NCI-H774 (cell line): Measurements from ENCODE around the gene ANXA11.

Experiments used
- DNase-seq: peaks from one replicate; lab custom pipeline; 2025; lab: John Stamatoyannopoulos, UW

The ANXA11 gene

GRCh38 chr10:80165173-80165572 is 40.2 kb downstream of the ANXA11 start:
- no peak for DNase-seq

- DNase-seq: no peak
Observed at GRCh38 chr10:80164596-80164995, 40.7 kb downstream of the ANXA11 start.

GRCh38 chr10:80163741-80164341 is 41.5 kb downstream of the ANXA11 start:
- no peak for DNase-seq

GRCh38 chr10:80161321-80162083 is 43.8 kb downstream of the ANXA11 start:
- no peak for DNase-seq

DNA sequence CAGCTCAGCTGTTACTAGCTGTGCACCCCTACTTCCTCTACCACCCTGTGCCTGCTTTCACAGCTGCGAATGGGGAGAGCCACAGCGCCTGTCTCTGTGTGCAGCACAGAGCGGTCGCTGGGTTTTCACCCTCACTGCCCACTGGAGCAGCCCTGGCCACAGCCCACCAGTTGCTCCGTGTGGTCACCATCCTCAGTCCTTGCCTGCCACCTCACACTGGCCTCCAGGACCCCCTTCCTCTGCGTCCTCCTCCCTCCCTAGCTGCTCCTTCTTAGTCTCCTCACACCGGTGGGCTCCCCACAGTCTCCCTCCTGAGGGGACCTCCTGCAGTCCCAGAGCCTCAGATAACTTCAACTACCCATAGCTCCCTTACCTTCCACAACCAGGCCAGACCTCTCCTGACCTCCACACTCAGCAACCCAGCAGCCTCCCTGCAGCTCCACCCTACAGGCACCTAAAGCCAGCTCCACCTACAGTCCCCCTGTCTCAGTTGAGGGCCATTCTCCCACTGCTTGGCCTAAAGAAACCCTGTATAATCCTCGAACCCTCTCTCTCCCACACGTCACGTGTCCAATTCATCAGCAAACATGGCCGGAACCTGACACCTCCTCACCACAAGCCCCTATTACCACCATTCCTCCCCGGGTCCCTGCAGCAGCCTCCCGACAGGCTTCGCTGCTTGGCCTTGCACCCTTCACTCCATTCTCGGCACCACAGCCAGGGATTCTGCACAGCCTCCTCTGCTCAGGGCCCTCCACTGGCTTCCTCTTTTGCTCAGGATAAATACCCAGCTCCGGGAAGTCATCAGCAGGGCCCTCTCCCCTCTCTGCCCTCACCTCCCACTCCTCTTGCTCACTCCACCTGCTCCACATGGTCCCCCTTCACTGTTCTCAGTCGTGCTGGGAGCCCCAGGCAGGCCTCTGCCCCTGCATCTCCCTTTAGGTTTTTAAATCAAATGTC is 44.7 kb downstream of the ANXA11 start:
- no peak for DNase-seq

DNA sequence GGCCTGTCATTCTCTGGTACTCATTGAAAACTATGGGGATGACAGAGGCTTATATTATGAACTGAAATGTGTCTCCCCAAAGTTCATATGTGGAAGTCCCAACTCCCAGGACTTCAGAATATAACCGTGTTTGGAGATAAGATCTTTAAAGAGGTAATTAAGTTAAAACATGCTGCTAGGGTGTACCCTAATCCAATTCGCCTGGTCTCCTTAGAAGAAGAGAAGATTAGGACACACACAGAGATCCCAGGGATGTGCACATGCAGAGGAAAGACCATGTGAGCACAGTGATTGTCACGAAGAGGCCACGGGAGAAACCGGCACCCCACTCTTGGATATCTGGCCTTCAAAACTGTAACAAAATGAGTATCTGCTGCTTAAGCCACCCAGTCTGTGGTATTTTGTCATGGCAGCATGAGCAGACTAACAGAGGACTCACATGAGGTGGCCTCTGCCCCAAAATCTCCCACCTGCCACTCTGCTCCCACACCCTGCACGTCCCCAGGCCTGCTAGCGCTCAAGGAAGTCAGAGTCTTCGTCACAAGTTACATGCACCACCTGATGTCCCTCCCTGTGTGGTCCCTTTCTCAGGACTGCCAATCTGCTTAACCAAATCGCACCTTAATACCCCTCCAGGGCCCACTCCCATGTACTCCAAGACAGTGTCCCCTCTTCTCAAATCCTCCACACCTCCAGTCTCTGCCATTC is 46.0 kb downstream of the ANXA11 start:
- DNase-seq: no peak

- no peak for DNase-seq
Observed at GRCh38 chr10:80158598-80159127, 46.7 kb downstream of the ANXA11 start.

DNA sequence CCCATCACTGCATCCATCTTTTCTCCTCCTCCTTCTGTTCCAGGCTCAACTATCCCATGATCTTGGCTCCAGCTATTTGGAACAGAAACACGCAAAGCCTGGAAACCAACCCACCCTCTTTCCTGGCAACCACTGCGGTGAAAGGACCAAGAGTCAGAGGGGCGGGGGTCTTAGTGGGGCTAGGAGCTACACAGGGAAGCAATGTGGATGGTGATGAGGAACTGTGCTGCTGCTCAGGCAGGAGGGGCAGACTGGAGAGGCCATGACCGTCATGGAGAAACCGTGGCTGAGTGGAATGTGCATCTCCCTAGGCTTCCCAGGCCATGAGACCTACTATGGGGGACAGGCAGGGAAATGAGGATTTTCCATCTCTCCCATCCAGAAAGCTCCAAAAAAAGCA is 47.2 kb downstream of the ANXA11 start:
- DNase-seq: no peak

DNA sequence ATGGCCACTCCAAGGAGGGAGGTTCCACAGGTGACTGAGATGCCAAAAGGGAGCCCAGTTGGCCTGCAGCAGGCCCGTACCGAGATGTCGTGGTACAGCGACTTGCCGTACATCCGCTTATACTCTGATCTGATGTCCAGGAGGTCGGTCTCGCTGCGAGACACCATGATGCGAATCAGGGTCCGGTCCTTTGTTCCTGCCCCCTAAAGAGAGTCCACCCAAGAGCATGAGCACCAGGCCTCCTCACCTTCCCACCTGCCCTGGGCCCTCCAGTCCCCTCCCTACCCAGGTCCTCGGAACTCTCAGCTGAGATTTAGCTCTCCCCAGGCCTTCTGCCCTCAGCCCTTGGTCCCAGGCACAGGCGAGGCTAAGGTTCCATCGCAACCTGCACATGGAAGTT is 47.8 kb downstream of the ANXA11 start:
- no peak for DNase-seq

DNA sequence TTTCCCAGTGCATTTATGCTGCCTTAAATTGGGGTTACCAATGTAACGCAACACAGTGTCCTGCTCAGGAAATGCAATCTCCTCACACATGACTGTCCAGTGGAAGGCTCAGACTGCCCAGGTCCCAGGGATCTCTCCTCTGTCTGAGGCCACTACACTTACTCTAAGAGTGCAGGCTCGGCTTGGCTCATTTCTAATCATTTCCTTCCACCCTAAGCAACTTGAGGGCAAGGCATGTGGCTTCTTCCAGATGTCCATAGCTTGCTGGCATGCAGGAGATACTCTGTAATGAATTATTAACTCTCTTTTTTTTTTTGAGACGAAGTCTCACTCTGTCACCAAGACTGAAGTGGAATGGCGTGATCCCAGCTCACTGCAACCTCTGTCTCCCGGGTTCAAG is 49.1 kb downstream of the ANXA11 start:
- no peak for DNase-seq

DNA sequence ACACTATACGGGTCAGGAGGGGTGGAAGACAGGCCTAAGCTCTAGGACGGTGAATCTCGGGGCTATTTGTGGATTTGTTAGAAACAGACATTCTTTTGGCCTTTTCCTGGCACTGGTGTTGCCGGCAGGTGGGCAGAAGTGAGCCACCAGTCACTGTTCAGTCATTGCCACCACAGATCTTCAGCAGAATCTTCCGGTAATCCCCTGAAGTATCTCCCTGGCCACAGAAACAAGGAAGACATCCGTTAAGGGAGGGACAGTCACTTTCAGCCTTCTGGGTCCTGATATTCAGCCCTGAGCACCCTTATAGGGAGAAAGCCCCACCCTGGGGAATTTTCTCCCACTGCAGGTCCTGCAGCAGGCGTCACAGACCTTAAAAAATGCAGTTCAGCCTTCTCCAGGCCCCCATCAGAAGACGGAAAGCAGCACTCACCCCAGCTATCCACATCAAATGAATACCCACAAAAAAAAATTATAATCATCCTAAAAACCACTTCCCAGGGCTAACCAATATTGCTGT is 49.6 kb downstream of the ANXA11 start:
- no peak for DNase-seq

DNA sequence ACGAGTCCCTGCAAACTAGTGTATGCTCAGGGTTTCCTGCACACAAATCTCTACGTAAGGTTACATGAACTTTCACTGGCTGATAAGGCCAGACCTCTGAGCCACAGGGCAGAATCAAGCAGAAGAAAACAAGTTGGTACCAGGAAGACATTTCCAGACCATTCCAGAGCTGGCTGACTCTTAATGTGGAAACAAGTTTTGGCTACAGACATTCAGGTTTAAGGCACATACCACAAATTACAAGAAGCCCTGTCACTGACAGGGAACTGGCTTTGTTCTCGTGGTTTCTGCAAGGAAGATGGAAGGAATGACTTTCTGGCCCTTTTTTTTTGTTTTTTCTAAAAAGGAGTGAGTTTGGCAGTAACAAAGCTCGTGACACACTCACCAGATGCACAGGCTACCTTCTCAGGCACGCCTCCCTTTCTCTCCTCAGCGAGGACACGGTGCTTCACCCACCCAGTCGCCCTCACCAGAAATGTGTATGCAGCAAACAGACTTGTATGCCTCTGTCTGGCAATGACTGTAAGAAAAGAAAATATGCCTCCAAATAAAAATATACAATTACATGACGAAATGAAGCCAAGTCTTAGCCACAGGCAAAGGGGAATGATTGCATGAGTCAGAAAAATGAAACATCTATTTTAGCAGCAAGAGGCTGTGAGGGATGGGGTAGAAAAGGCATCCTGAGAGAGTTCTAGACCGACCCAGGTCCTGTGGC is 50.2 kb downstream of the ANXA11 start:
- DNase-seq: no peak

DNA sequence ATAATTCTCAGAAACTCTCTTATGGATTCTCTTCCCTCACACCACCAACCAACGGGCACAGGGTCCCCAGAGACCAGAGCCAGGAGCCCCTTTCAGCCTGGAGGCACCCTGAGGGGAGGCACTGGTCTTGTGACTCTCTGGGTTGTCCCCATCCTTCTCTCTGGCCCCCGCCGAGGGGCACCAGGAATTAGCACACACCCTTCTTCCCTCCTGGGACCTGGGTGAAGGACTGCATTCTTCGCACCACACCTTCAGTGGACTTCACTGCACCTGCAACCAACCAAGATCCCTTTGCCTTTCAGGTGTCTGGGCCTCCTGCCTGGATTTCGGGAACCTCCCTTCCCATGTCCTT is 50.7 kb downstream of the ANXA11 start:
- no peak for DNase-seq

DNA sequence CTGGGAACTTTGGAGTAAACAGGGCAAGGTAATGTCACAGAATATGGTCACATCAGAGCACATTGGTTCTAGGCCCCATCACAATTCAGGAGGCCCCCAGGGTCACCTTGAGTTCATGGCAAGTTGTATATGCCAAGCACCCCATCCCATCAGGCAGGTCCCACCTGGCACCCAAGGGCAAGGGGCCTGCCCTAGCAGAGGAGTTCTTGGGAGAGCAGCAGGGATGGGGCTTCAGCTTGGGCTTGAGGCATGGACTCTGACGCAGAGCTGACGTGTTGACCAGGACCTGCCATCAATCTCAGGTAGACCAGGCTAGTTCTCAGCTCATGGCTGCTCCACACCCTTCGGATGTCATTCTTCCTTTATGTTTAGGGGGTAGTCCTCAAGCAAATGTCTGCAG is 51.9 kb downstream of the ANXA11 start:
- no peak for DNase-seq

- DNase-seq: no peak
Observed at GRCh38 chr10:80152820-80153219, 52.5 kb downstream of the ANXA11 start.

DNA sequence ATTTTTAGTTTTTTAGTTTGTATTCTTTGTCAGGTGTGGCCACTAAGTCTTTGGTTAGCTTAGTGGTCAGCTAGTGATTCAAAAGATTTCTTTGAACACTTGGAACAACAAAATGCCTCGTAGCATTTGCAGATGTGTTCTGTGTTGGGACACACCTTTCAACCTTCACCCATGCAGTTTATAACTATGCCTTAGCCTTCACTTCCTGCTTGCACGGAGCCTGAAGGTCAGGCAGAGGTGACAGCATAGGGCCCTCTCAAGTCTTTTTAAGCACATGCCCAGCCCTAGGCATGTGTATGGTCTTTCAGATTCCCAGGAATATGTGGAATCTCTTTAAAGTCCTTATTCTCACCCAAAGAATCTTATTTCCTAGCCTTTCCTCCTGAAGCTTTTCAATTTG is 55.2 kb downstream of the ANXA11 start:
- no peak for DNase-seq

- DNase-seq: no peak
Observed at GRCh38 chr10:80149123-80149522, 56.2 kb downstream of the ANXA11 start.

- no peak for DNase-seq
Observed at GRCh38 chr10:80148166-80148805, 57.1 kb downstream of the ANXA11 start.

GRCh38 chr10:80146918-80147317 is 58.4 kb downstream of the ANXA11 start:
- no peak for DNase-seq
